Stimulated activated CD8-positive, alpha-beta memory T cell treated with anti-CD3 and anti-CD28 coated beads, Interleukin-7, amount 100 ng/mL, for 1 hour (primary cell): ENCODE results near the gene SERPINB6.
A peak's percentile ranks its signal among the peaks of the same experiment; 100 is the strongest.
"Not testable (repeated sequence)": the region's sequence is repeated elsewhere in the genome, so short reads cannot be mapped to it uniquely, and the experiment has no call there.

Experiments
- DNase-seq, 2 donors: peaks; one replicate each; pipeline ENCODE4 v3.0.0-alpha.2; 2020; ENCODE audit warnings: low read depth in 2 of 2

Gene SERPINB6

DNA sequence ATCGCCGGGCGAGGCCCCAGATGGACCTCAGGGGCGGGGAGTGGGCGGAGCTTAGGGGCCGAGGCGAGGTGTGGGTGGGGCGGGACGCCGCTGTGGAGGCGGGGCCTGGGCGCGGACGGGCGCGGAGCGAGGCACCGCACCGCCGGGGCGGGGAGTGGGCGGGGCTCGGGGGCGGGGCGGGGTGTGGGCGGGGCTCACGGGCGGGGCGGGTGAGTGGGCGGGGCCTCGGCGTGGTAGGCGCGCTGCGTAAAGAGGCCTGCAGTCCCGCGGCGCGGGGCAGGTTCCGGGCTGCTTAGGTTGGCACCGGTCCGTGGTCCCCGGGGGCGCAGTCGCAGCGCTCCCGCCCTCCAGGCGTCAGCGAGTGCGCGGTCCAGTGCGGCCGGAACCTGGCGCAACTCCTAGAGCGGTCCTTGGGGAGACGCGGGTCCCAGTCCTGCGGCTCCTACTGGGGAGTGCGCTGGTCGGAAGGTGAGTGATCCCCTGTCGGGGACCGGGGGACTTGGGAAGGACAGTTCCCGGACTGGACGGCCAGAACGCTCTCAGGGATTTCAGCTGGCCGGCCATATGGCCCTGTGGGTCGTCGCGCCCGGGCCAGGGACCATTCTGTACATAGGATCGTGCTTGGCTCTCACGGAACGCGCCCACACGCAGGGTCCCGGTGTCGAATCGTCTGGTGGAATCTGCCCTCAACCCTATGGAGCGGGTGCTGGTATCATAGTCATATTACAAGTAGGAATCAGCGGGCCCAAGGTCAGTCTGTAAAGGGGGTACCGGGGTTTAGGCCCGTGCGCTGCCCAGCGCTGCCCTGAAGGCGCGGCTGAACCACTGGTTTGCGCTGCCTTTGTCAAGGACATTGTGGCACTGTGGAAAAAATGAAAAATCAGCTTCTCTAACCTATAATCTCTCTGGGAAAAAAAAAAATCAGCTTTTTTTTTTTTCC, 28.5 kb upstream of the SERPINB6 start, which contains the start of gene NQO2:
Gene NQO2 (plus strand): TSS at position 277 of the 940 bp plus-strand sequence. CDS start 6,659 bp downstream, outside the sequence.
- peak; percentile 82 to 85 for DNase-seq

DNA sequence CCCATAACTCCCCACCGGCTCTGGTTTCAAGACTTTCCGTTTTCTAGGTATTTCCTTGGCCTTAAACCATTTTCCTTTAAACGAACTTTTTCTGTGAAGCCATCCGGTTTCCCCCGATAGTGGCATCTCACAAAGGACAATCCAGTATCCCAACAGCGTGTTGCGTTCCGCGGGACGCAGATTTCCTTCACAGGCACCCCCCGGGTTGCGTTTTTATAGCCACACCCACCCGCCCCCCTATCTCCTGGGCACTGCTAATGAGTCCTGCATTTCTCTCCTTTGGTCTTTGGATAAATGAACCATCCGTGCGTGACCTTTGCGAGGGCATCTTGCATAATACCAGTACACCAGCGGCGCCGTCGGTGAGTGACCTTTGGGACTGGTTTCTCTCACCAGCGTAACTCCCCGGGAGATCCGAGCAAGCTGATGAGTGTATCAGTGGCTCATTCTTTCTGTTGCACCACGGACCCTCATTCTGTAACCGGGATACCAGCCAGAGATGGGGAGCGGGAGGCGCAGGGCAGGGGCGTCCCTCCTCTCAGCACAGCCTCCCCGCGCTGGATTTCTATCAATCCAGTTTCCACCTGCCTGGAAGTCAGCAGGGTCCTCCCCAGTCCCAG, 27.7 kb upstream of the SERPINB6 start:
- no peak for DNase-seq

DNA sequence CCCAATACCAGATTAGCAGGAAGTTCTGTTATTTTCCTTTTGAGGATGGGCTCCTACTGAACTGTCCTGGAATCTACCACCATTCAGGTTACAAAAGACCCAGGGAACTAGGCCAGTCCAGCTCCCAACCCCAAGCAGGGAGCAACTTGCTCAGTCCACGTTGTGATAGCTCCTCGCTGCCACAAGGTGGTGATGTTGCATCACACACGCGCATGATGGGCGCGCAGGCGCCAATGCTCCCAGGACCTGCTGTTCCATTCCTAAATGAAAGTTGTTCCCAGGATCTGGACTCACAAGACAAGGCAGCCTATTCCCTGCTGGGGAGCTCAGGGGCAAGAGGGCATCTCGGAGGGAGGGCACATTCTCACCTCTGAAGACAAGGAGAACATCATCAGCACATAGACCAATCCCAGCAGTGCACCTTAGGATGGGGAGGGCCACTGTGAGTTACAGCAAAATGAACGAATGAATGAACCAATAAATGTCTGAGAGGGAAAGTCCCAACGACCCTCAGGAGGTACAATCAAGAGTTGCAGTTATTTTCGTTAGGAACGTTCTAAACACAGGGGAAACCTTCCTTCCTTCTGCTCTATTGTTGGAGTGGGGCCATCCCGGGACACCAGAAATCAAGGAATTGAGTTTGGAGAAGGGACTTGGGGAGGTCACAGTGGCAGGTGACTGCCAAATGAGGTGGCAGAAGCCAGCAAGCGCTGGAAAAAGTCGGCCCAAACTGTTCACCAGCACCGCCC, 27.1 kb upstream of the SERPINB6 start:
- not testable (repeated sequence) for DNase-seq

DNA sequence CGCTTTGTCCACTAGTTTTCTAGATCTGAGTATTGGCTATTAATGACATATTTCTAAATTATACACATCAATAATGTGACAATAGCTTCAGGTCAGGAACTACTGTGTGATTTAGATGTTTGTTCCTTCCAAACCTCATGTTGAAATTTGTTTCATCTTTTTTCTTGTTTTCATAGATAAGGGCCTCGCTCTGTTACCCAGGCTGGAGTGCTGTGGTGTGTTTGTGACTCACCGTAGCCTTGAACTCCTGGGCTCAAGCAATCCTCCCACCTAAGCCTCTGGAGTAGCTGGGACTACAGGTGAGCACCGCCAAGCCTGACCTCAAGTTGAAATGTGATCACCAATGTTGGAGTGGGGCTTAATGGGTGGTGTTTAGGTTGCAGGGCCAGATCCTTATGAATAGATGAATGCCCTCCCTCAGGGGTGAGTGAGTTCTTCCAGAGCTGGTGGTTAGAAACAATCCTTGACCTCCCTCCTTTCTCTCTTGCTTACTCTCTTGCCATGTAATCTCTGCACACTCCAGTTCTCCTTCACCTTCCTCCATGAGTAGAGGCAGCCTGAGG, 22.5 kb upstream of the SERPINB6 start:
- no peak for DNase-seq

DNA sequence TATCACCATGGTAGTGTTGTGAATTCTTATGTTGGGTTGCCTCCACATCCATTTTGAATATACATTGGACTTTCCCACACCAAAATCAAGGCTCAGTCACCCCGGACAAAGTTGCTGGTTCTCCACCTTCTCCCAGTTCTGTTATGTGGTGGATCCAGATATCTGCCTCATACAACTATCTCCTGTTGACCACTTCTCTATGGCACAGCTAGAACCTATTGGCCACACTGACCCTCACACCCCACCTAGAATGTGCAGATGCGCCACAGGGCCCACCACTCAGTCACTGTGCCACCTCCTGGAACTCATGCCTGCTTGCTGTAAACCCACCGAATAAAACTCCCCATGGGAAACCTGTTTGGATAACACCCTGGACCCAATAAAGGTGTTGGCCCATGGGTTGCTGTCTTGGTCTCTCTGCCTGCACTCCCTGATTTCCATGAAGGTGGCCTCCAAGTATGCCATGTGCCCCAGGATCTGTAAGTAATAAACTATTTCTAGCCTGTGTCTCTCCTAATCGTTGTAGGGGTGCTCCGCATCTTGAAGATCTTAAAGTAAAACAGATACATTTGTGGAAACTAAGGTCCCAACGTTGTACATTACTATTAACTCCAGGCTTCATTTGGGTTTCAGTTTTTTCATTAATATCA, 21.1 kb upstream of the SERPINB6 start:
- DNase-seq = no peak

DNA sequence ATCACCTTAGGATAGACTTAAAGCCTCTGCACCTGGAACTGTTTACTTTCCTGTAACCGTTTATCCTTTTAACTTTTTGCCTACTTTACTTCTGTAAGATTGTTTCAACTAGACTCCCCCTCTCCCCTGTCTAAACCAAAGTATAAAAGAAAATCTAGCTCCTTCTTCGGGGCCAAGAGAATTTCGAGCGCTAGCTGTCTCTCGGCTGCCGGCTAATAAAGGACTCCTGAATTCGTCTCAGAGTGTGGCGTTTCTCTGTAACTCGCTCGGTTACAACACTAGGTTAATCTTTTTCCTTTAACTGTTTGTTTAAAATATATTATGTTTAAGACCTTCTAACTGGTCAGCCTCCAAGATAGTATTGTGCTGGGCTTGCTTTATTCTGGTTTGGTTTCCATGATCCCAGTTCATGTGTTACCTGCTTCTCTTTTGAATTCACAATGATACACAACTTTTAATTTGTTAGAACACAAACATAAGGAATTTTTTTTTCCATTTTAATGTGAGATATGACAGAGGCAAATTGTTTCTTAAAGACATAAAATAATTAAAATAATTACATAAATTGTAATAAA, 19.7 kb upstream of the SERPINB6 start:
- DNase-seq = no peak

DNA sequence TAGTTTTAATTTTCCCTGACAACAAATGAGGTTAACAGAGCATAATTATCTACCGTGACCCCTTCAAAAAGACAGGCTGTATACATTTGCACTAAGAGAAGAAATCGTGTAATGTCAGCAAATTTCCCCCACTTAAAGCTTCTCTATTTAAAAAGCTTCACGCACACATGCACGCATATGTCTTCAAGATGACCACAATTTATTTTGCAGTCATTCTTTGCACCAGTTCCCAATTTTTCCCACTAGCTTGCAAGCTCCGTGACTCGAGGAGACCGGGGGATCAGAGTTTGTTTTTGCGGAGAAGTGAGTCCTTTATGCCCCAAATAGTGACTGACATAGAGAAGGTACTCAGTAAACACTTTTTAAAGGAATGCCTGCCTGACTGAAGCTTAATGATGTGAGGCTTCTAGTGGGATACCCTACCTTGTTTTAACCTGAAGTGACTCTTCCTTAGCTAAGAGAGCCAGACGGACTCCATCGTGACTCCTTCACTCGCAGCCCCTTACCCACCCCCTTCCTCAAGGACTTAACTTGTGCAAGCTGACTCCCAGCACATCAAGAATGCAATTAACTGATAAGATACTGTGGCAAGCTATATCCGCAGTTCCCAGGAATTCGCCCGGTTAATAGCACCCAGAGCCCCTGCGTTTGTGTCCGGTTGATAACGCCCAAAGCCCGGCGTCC, 19.0 kb upstream of the SERPINB6 start:
- no peak for DNase-seq

DNA sequence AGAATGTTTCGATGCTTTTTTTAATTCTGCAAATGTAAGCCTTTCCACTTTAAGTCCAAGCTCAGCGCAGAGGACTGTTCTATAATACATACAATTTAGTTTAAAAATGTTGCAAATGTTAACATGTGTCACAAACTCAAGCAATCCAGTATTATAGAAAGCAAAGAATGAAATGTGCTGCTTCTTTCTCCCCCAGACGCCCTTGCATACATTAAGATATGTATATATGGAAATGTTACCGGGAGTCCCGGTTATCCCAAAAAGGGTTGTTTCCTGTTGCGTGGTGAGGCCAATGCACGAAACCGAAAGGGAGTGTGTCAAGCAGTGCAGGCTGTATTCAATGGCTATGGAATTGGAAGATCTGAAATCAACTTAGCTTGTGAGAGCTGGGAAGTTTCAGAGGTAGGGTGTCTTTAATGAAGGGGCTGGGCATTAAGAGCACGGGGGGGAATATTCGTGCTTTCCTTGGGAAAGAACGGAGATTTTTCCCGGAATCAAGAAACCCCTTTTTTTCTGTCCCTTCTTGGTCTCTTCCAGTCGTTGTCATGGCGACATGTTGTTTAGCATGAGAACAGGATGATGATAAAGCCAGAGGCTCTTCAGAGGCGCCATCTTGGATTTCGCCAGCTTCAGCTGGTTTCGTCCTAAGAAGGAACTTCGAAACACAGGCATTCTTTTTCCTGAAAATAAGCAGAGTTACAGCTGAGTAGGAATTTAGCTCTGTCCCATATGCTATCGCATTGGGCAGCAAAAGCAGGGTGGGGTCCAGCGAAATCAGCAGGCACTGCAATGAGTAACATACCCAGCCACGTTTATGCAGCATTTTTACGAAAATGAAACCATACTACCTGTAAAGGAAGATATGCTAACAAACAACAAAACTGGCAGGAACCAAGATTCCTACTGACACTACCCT, 18.2 kb upstream of the SERPINB6 start:
- peak; percentile 54 for DNase-seq

DNA sequence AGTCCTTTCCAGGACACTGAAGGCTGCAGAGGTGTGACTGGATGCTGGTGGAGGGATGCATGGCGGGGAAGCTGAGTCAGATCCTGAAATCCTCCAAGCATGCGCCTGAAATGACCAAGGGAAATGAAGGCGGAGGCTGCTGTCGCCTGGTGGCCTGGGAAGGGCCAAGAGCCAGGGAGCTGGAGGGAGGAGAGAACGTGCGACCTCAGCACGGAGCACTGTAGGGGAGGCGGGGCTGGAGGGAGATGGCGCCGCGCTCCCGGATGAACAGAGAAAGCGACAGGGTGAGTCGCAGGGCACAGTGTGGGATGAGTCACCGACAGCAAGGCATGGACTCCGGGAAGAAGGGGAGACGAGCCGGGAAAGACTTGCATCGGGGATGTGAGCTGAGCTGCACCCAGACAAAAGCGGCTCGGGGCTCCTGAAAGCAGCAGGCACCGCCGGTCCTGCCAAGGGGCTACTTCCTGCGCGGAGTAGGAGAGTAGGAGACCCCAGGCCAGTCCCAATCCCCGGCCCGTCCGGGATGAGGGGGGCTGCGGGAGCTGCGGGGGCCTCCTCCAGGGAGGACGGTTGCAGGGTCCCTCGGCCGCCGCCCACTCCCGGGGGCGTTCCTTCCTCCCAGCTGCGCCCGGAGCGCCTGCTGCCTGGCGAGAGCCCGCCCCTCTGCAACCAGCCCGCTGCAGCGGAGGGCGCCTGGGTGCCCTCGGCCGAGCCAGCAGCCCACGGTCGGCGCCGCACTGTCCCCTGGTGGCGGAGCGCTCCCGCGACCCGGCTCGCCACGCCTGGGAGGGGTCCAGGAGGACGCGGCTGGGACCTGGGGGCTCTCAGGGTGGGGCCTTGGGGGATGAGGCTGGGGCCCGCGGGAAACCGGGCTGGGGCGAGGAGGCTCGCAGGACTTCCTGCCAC, 17.3 kb upstream of the SERPINB6 start:
- peak; percentile 60 to 62 for DNase-seq

DNA sequence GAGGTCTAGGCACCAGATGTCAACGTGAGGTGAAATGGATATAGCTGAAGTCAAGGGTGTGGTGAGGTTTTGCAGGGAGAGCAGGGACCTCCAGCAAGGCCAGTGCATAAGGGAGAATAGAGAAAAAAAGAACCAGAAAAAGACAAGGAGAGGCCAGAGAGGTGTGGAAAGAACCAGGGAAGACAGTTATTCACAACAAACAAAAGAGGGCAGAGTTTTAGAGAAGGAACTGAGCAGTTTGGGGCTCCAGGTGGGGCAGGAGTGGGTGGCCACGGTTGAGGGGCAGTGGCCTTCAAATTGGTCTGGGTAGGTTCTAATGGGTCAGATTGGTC, 16.7 kb upstream of the SERPINB6 start:
- DNase-seq = no peak

DNA sequence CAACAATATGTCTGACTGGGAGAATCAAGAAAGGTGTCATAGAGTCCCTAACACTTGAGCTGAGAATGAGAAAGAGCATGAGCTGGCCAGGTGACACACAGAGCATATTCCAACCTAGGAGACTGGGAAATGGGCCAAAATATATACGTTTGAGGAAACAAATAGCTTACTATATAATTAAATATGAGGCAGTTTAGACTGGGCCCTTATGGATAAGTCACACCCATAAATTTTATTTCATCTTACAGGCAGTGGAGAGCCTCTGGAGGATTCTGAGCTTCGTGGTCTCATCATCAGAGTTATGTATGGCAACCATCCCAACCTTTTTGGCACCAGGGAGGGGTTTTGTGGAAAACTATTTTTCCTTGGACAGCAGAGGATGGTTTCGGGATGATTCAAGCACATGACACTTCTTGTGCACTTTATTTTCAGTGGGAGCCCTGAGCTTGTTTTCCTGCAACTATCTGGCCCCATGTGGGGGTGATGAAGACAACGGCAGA, 15.4 kb upstream of the SERPINB6 start:
- DNase-seq = no peak

DNA sequence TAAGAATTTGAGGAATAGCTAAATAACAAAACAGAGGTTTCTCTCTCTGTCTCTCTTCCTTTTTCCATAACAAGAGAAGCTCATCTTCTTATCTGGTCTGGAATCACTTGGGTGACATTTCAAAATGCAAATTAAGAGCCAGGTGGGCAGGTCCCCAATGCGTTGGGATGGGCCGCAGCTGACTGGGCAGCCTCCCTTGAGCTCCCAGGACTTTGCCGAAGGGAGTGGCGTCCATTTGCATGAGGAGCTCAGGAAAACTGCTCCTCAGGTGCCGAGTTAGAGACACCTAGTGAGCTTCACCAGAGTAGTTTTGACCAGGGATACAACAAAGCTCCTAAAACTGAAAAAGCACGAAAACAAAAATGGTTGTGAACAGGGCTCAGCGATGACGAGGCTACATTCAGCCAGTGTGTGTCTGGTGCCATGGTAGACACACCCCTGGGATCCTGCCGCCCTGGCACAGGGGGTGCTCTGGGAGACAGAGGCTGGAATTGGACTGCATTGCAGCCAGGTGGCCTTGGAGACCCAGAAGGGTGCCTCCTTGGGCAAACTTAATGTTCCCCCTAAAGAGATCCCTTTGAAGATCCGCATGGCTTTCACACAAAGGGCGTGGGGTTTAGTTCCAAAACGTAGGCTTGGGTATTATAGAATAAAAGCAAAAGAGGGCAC, 13.5 kb upstream of the SERPINB6 start:
- no peak for DNase-seq

DNA sequence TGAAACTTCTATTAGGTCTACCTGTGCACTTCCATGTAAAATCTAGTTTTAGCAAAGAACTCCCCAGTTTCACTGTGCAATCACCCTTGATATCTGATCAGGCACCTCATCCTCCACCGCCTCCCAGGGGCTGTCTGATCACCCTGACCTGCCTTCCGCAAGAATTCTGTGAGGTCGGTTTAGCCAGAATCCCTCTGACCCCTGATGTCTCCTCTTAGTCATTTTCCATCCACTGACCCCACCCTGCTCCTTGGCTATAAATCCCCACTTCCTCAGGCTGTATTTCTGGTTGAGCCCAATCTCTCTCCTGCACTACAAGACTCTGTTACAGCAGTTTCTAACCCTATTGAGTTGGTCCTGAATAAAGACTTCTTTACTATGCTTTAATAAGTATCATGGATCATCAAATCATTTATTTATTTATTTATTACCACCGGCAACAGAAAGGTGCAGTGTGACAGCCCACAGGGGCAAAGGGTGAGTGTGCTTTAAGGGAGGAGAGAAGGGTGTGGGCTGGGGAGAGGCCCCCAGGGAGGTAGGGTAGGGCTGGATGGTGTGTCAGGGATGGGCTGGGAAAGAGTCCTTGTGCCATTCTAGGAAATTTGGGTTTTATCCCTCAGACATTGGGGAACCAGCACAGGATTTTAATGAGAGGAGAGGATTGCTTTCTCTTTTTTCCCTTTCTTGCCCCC, 11.2 kb upstream of the SERPINB6 start:
- DNase-seq = no peak

DNA sequence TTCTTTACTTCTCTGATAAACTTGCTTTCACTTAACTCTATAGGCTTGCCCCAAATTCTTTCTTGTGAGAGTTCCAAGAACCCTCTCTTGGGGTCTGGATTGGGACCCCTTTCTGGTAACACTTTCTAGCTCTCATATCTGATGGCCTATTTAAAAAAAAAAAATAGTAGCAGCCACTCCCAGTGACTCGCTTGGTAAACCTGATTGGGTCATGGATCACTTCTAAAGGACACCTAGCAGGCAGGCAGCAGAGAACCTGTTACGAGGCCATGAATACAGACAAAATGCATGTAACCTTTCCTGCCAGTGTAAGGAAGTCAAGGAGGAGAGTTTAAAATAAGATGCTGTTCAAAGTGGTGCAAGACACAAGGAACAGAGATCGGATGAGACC, 9.1 kb upstream of the SERPINB6 start:
- no peak for DNase-seq

DNA sequence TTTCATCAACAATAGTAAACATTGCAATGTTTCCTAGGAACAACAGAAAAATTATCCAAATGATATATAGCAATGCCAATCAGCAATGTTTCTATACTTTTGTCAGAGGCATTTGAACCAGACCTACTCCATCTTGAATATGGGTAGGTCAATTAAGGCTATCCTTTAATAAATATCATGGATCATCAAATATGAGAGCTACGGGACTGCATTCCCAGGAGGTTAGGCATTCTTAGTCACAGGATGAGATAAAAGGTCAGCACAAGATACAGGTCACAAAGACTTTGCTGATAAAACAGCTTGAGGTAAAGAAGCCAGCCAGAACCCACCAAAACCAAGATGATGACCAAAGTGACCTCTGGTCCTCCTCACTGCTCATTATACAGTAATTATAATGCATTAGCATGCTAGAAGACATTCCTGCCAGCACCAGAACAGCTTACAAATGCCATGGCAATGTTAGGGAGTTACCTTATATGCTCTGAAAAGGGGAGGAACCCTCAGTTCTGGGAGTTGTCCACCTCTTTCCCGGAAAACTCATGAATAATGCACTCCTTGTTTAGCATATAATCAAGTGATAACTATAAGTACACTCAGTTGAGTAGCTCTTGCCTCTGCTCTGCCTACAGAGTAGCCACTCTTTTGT, 8.6 kb upstream of the SERPINB6 start:
- DNase-seq = no peak

DNA sequence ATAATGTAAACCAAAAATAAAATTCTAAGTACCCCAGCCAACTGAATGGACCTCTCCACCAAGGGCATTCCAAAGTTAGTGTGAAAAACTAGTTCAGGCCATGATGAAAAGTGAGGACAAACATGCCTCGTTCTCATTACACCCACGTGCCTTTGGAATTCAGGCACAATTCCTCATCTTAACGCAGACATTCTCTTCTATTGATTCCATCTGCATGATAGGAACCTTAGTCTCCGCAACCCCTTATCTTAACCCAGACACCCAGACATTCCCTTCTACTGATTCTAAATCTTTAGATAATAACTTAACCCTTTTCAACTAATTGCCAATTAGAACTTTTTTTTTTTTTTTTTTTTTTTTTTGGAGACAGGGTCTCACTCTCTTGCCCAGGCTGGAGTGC, 7.6 kb upstream of the SERPINB6 start:
- DNase-seq = no peak
